Activated CD8-positive, alpha-beta memory T cell treated with anti-CD3 and anti-CD28 coated beads for 36 hours (primary cell): ENCODE measurements around the gene TRIM47. TPM values are rescaled to one million over a fixed set of nuclear protein-coding genes. Genes with fewer than 3 reads are reported as not detected.

Experiments used
- CTCF ChIA-PET: fragments of 350-600 bp; sonication (Branson Sonifier 250); formaldehyde crosslinking; loops from one replicate; lab custom pipeline; 2021; ENCODE audit warnings: antibody characterized with exemption; lab: Charles Lee
- POLR2A ChIA-PET: fragments of 350-600 bp; sonication (Branson Sonifier 250); formaldehyde crosslinking; loops from one replicate; lab custom pipeline; 2021; ENCODE audit warnings: antibody characterized with exemption; lab: Charles Lee
- total RNA-seq, 2 experiments: library from RNA; stranded (reverse); gene quantifications; one replicate each; pipeline ENCODE4 v1.2.3, GENCODE V29; 2021

Gene TRIM47
- total RNA-seq, 2 experiments from 2014 or later = 15.6 to 17.5 TPM

DNA sequence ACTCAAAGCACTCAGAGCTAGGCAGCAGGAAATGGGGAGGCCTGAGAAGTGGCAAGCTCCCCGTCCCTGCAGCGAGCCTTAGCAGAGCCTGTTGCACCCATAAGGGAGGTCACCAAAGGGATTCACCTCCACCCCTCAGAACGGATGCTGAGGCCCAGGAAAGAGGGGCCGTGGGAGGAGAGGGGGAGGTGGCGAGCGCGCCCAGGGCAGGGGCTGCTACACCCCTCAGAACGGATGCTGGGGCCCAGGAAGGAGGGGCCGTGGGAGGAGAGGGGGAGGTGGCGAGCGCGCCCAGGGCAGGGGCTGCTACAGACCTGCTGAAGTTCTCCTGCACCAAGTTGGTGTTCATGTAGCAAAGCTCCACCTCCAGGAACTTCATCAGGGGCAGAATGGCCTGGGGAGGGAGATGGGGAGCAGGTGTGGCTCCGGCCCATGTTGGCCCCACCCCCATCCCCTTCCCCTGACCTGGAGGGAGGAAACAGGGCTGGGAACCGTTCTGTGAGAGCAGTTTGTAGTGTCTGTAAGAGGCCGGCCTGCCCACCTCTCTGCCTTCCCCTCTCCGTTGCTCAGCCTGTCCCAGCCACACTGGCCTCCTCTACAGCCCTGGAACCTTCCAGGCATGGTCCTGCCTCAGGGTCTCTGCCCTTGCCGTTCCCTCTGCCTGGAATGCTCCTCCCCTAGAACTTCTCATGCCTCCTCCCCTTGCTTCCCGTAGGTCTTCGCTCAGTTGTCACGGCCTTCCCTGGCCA lies 45.6 kb downstream of the TRIM47 start:
- CTCF ChIA-PET = interaction anchor here (0.9 to 2.1 kb wide), 7 partner anchors 10 to 64 kb away, joined by 3 to 14 read pairs (median 4); partner anchors contain the start of genes TRIM47, TRIM65 and WBP2
- POLR2A ChIA-PET = interaction anchor here (0.8 to 2.9 kb wide), 6 partner anchors 11 to 56 kb away, joined by 3 to 18 read pairs (median 4); partner anchors contain the start of genes UNC13D, UNK and WBP2

DNA sequence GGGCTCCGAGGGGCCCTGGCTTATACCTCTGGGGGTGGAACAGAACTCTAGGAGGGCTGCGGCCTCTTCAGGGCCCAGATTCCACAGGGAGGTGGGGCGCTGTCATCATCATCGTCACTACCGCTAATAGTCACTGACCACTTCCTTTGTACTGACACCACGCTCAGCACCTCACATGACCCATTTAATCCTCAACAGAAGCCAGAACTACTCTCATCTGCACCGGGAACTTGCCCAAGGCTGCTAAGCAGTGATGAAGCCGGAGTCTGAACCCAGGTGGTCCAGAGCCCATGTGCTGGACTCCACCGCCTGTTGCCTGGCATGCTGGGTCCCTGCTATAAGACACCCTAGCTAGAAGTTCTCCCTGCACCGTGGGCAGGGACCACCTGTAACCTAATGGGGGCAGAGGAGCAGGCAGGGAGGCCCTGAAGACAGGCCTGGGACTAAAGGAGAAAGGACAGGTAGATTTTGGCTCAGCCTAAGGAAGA lies 46.2 kb downstream of the TRIM47 start:
- ChIA-PET CTCF (interaction anchor here (0.9 to 2.1 kb wide), 7 partner anchors 10 to 64 kb away, joined by 3 to 14 read pairs (median 4); partner anchors contain the start of genes TRIM47, TRIM65 and WBP2), POLR2A (interaction anchor here (0.6 to 2.9 kb wide), 7 partner anchors 11 to 85 kb away, joined by 3 to 18 read pairs (median 3); partner anchors contain the start of genes UNC13D and WBP2)

DNA sequence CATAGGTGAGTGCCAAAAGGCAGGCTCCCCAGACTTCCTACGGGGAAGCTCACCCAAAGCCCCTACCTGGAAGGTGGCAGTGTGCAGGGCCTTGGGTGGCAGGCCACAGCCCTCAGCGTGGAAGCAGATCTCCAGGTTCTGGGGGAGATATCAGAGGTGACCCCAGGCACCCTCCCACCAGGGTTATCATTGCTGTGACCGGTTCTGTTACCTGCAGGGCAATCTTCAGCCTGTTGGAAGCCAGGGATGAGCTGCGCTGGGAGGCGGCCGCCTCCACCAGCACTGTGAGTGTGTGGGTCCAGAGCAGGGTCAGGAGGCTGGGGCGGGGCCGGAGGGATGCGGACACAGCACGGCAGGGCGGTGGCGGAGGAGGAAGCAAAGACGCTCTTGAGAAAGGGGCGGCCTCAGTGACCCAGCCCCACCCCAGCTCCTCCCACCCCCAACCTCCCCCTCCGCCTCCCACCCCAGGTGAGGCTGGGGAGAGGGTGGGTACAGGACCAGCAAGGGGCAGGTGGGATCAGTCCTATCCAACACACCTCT lies 47.3 kb downstream of the TRIM47 start:
- POLR2A ChIA-PET = interaction anchor here (0.6 to 0.7 kb wide), 2 partner anchors 77 to 86 kb away, joined by 3 to 5 read pairs; no protein-coding TSS in a partner anchor
- CTCF ChIA-PET = interaction anchor here (0.8 to 1.9 kb wide), 5 partner anchors 10 to 77 kb away, joined by 3 to 8 read pairs (median 3); partner anchors contain the start of gene UNC13D

DNA sequence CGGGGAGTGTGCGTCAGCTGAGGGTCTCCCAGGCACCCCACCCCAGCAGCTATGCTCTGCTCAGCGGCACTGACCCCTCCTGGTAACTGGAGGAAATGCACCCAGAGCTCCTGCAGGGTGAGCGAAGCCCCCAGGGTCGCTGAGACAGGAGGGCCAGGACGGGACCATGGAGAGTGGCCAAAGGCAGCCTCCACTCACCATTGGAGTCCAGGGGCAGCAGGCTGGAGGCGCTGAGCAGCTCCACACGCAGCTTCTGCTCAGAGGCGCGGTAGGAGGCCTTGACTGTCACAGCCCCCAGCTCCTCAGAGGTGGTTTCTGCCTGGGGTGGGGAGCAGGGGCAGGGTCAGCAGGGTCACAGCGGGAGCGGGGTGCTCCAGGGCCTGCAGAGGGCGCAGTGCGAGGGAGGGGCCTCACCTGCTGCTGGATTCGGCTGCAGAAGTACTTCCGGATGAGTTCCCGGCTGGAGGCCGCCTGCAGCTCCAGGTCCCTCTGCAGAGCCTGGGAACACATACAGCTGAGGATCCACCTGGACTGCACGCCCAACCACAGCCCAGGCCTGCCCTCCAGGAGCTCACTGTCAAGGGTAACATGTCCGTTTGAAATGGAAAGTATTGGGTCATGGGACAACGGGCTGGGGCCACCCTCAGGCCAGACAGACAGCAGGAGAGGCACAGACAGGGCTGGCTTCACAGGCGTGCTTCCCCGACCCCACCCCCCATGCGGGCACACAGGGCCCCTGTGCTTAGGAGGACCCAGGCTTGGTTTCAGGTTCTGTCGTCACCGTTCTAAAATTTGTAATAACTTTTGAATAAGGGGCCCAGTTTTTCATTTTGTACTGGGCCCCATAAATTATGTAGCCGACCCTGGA lies 48.0 kb downstream of the TRIM47 start:
- POLR2A ChIA-PET = interaction anchor here (1.2 to 1.3 kb wide), 2 partner anchors 24 to 53 kb away, joined by 3 to 4 read pairs; partner anchors contain the start of gene WBP2
- CTCF ChIA-PET = interaction anchor here (0.6 to 1.9 kb wide), 16 partner anchors 9 to 96 kb away, joined by 3 to 8 read pairs (median 3); partner anchors contain the start of genes TRIM47 and UNC13D

DNA sequence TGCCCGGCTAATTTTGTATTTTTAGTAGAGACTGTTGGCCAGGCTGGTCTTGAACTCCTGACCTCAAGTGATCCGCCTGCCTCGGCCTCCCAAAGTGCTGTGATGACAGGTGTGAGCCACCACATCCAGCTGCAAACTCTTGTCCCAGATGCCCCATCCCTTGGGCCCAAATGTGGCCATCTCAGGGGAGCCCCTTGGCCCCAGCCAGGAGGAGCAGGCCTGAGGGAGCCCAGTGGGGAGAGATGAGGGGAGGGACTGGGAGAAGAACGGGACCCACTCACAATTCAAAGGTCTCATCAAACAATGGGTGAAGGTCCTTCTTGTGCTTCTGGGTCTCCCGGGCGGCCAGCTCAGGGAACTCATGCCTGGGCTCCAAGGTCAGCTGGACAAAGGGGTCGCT lies 48.6 kb downstream of the TRIM47 start:
- CTCF ChIA-PET = interaction anchor here (0.6 to 1.9 kb wide), 15 partner anchors 10 to 96 kb away, joined by 3 to 8 read pairs (median 3); partner anchors contain the start of genes TRIM47 and UNC13D
- POLR2A ChIA-PET = interaction anchor here (1.2 to 1.3 kb wide), 2 partner anchors 25 to 52 kb away, joined by 3 to 4 read pairs; partner anchors contain the start of gene WBP2

DNA sequence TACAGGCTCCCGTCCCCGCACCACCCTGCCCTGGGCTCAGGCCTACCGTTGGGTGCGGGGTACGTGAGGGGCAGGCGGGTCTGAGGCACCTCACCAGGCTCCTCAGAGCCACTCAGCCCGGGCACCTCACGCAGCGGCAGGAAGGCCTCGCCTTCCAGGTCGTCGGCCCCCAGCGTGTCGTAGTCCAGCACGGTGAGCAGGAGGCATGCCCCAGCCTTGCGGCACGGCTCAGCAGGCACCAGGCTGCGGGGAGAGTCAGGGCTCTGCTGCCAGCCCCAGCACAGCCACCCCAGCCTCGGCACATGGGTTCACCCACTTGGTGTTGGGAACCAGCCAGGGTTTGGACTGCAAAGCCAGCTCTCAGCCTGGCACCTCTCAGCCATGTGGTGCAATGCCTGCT lies 49.6 kb downstream of the TRIM47 start:
- CTCF ChIA-PET = interaction anchor here (0.5 to 1.8 kb wide), 7 partner anchors 10 to 75 kb away, joined by 3 to 7 read pairs (median 4); no protein-coding TSS in a partner anchor
- POLR2A ChIA-PET = no interaction called here

DNA sequence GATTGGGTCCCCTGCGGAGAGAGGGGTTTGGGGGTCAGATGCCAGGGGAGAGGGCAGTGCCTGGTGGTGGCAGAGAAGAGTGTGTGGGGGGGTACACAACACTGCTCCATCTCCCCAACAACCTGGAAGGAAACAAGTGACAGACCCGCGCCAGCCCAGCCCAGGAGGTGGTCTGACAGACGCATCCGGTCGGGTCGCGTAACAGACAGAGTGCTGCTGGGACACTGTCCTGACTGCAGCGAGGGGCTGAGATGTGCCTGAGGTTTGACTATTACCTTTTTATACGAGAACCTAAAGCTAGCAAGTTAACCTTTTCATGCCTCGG lies 50.3 kb downstream of the TRIM47 start:
- POLR2A ChIA-PET = no interaction called here
- CTCF ChIA-PET = interaction anchor here (0.8 to 1.8 kb wide), 7 partner anchors 9 to 74 kb away, joined by 3 to 7 read pairs (median 4); partner anchors contain the start of gene UNK

DNA sequence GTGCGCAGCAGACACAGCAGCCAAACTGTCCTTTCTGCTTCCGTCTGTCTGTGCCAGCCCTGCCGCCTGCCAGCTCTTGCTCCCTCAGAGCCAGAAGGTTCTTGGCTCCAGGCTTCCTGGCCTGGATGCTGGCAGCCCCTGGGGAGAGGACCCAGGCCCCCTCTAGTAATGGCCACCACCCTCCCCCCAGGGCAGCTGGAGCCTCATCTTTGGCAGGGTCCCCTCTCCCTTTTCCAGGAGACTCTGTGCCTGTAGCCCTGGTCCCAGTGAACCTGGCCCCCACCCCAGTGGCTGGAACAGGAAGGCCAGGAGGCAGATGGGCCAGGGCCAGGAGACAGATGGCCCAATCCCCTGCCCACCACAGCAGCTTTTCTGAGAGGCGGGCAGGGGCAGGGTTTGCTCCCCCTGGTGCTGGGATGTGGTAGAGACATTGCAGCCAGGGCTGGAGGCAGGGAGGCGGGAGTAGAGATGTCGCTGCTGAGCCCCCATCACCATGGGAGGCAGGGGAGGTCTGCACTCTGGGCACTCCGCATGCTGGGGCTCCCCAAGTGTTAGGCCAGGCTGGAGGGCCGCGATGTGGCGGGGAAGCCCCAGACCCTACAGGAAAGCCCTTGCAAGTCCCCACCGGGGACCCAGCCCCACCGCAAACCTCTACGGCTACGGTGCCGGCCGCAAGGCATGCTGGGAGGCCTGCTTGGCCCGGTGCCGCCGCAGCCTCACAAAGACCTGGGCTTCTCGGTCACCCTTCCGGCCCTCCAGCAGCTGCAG lies 50.9 kb downstream of the TRIM47 start:
- POLR2A ChIA-PET = interaction anchor here (0.7 kb wide), 1 partner anchor 48 kb away, joined by 3 read pairs; no protein-coding TSS in a partner anchor
- CTCF ChIA-PET = interaction anchor here (0.6 to 2.6 kb wide), 14 partner anchors 13 to 118 kb away, joined by 3 to 11 read pairs (median 4); partner anchors contain the start of genes GALK1, UNC13D and UNK

DNA sequence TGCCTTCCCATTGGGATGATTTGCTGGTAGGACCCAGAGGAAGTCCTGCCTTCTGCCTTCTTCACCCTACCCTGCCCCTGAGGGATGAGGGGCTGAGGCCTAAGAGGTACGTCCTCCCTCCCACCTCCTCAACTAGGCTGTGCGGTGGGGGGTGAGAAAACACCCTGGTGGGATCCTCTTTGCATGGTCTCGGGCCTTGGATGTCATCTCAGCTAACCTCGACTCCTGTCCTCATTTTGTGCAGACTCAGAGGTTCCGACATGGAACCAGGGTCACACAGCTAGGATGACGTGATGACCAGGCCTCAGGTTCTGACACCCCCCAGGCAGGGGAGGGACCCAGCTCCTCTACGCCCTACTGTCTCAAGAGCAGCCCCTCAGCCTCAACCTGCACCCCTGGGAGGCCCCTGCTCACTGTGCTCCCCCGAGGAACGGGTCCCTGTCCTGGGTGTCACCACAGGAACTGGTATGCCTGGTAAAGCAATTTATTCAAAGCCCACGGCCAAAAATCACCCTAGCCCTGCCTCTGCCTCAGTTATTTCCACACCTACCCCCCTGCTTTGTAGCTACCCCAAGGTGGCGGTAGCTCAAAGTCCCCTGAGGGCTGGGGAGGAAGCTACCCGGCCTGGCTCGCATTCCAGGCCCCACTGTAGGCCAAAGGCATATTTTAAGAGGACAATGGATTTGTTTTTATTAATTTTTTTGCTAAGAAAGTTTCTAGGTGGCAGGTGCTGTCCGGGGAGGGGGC lies 51.6 kb downstream of the TRIM47 start:
- POLR2A ChIA-PET = interaction anchor here (0.7 kb wide), 2 partner anchors 28 to 49 kb away, joined by 3 read pairs; partner anchors contain the start of gene WBP2
- CTCF ChIA-PET = interaction anchor here (0.6 to 2.6 kb wide), 12 partner anchors 12 to 117 kb away, joined by 3 to 11 read pairs (median 4); partner anchors contain the start of genes GALK1, UNC13D and UNK

DNA sequence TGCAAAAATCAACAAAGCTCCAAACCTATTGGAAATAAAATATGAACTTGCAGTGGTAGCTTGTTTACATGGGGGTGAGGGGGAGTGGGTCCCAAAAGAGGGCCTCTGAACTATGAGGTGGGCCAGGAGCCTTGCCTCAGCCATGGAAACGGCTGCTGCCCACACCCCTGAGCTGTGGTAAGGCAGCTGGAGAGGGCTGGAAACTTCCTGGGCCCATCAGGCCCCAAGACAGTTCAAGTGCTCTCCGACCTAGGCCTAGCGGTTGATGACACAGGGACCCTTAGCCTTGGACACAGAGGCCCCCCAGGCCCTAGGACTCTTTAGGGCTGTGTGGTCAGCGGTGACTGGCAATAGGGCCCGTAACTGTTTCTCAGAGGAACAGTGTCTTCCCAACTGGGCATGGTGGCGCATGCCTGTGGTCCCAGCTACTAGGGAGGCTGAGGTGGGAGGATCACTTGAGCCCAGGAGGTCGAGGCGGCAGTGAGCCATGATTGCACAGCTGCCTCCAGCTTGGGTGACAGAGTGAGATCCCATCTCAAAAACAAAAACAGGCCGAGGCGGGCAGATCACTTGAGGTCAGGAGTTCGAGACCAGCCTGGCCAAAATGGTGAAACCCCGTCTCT lies 52.5 kb downstream of the TRIM47 start:
- ChIA-PET CTCF (interaction anchor here (1.1 to 2.6 kb wide), 6 partner anchors 15 to 76 kb away, joined by 3 to 11 read pairs (median 8); partner anchors contain the start of genes GALK1 and UNC13D), POLR2A (interaction anchor here (0.6 to 1.3 kb wide), 2 partner anchors 29 to 30 kb away, joined by 3 read pairs; partner anchors contain the start of gene WBP2)

DNA sequence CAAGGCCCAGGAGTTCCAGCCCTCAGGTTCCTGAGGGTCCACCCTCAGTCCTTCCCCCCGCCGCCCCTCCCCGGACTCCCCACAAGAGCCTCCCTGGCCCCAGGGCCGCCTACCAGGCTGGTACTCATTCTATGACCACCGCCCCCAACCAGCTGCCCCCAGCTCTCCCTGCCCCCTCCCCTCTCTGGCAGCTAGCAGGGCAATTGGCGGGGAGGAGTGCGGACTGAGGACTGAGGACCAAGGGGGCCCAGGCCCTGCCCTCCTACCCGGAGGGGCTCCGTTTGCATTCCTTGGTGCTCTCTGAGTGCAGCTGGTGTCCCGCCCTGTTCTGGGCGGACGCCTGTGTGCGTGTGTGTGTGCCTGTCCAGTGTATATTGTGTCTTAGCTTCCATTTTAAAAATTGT lies 53.2 kb downstream of the TRIM47 start:
- POLR2A ChIA-PET = interaction anchor here (0.6 to 1.3 kb wide), 3 partner anchors 20 to 30 kb away, joined by 3 read pairs; partner anchors contain the start of gene WBP2

DNA sequence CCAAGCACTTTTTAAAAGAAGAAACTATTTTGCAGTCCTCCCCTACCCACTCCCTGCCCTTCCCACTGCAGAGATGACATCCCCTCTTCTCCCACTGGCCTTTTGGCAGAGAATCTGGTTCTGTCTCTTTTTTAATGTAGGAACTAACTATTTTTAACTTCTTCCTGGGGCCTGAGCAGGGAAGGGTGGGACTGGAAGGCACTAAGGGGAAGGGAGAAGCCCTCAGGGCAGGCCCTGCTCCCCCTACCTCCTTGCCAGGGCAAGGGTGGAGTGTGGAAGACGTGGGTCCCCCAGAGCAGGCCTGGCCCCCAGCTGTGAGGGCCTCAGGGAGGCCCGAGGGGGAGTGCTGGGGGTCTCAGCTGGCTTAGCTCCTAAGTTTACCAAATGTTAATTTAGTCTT lies 53.7 kb downstream of the TRIM47 start:
- ChIA-PET POLR2A (interaction anchor here (1.3 kb wide), 2 partner anchors 20 to 31 kb away, joined by 3 read pairs; partner anchors contain the start of gene WBP2), CTCF (no interaction called here)

More for the DNA sequence above, 53.2 kb downstream of the TRIM47 start:
- CTCF ChIA-PET = interaction anchor here (1.1 to 2.6 kb wide), 3 partner anchors 19 to 61 kb away, joined by 3 to 9 read pairs (median 8); partner anchors contain the start of genes GALK1 and UNC13D
